HG03571 (cell line): ENCODE measurements around the gene SCAPER.

ENCODE experiments used
- ATAC-seq: cut with Tn5 transposase; IDR thresholded peaks from one replicate; pipeline ENCODE4 v1.9.1; 2021; ENCODE audit not compliant: unreplicated experiment

The SCAPER gene

DNA sequence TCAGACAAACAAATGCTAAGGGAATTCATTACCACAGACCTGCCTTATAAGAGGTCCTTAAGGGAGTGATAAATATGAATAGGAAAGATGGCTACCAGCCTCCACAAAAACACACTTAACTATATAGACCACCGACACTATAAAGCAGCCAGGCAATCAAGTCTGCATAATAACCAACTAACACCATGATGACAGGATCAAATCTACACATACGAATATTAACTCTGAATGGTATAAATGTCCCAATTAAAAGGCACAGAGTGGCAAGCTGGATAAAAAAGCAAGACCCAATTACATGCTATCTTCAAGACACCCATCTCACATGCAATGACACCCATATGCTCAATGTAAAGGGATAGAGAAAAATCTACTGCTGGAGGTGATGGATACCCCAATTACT is 221.1 kb downstream of the SCAPER start:
- no peak for ATAC-seq

DNA sequence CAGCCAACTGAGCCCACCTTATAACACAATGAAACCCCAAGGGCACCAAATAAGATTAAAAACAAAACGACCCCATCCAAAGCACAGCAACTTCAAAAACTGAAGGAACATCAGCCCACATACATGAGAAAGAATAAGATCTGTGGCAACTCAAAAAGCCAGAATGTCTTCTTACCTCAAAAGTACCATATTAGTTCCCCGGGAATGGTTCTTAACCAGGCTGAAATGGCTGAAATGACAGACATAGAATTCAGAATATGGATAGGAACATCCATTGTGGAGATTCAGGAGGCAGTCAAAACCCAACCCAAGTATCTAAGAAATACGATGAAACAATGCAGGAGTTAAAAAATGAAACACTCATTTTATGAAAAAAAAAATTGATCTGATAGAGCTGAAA is 222.3 kb downstream of the SCAPER start:
- no peak for ATAC-seq

DNA sequence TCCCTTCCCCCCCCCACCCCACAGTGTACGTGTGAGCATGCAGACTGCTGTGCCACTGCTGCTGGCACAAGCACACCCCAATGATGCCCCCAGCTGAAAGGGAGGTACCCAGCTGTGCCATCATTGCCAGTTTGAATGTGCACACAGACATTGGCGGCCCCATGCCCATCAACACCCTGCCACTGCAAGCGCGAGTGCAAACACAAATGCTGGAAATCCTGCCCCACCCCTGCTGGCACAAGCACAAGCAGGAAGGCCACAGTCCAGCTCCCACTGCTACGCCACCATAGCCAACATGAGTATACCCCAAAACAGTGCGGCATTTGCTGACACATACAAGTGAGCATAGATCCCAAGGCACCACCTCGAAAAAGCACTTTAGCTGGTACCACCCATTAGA is 222.9 kb downstream of the SCAPER start:
- ATAC-seq = no peak

DNA sequence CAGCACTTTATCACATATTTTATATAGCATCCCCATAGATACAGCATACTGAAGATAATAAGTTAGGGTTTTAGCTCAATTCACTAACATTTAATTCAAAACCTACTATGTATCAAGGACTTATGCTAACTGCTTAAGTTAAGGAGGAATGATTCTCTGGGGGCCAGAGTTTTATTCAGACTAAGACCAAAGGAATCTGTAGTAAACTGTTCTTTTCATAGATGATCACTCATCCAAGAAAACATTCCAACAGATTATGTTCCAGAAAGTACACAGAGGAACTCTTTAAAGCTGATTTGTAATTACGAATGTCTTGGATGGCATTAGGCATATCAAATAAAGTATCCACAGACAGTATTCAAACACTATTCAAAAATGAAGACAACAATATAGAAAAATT is 226.4 kb downstream of the SCAPER start:
- ATAC-seq = no peak

DNA sequence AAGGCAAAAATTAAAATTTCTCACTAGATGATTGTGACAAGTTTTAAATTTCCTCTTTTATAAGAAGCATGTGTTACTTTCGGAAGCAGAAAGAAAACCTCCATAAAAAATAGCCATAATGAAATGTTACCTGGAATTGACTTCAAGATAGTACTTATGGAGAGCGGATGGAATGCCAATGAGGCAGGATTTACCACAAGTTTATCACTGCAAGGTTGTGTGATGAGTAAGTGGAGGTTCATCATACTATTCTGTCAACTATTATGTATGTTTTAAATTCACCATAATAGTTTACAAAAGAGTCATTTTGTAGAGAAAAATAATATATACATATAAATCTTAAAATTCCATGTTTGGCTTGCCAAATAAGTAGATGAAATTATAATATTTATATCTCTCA is 230.3 kb downstream of the SCAPER start:
- no peak for ATAC-seq

DNA sequence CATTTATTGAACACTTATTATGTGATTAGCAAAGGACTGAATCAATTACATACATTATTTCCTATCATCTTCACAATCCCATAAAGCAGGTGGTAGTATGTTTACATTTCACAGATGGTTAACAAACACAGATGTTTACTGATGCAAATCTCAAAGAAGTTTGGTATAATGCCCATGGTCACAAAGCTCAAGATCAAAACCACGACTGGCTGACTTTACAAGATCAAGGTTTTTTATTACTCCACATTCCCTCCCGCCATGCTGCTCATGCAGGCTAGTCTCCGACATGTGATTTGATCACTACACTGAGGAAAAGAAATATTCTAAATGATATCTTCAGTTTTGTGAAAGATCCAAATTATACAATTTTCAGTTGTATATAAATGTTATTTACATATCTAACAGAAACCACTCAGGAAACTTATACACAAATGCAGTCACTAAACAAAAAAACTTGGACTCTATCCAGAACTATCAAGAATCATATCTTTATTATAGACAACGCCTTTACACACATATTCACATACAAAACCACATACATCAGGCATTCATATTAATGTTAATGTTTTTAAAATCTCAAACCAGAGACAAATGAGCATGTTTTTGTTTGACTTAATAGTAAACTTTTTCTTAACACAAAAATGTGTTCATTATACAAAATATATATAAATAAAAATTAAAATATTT is 235.5 kb downstream of the SCAPER start:
- ATAC-seq = no peak

DNA sequence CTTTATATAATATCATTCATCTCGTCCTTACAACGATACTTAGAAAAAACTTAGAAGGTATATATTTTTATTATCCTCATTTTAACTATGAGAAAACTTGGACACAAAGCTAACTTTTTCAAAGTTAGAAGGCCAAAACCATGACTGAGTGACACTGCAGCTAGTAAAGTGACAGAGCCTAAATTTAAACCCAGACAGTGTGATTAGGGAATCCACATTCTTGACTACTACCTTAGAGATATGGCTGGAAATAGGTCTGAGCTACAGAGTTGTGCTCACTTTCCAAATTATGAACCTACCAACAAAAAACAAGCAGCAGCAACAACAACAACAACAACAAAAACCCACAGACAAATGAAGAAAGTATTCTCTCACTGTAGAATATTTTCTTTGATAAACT is 236.2 kb downstream of the SCAPER start:
- no peak for ATAC-seq

DNA sequence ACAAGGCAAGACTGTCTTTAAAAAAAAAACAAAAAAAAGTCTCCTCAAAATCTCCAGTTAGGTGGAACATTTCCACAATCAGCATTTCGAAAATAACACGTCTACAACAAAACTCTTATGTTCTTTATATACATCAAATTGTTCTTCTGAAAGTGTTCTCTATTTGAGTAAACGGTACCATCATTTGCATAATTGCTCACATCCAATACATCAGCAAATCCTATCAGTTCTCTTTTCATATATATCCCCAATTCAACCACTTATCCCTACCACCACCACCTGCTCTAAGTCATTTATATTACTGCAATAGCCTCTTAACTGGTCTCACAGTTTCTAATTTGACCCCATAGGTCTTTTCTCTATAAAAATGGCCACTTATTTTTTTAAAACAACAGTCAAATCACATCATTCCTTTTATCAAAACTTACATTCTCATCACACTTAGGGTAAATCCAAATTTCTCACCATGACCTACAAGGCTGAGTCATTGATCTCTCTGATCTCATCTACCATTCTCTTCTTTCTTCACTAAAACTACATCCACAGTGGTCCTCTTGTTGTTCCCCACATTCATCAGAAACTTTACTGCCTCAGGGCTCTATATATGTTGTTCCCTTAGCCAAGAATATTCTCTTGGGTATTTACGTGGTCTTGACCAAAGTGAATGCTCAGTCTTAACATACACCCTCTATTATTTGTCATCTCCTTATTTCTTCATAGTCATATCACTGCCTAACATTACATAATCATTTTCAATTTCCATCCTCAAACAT is 237.0 kb downstream of the SCAPER start:
- no peak for ATAC-seq

DNA sequence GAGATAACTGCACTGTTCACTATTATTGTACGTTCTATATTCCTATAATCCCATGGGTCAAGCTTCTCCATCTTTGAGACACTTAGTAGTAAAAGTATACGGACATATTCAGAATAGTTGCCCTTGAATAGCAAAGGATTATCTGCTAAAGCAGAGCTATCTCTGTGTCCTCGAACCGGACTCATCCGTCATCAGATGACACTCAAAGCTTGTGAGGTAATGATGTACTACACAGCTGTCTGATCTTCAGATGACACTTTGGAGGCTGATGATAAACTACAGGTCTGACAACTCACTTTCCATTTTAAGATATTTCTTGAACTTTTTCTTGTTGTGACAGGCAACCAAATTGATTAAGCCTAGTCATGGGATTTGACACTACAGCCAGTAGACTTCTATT is 240.2 kb downstream of the SCAPER start:
- no peak for ATAC-seq

DNA sequence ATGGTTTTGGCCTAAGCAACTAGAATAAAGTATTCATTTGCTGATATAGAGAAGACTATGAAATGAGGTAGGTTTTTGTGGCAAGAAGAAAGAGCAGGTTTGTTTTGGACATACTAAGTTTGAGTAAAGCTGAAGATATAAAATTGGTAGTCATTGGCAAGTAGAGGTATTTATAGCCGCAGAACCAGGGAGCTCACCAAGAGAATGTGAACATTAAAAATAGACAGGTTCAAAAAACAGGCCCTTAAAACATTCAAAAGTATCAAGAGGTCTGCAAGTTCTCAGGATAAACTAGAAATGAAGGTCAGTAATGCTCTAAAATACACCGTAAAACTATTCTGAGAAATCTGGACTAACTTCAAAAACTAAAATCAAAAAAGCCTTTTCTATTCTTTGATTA is 240.7 kb downstream of the SCAPER start:
- no peak for ATAC-seq

DNA sequence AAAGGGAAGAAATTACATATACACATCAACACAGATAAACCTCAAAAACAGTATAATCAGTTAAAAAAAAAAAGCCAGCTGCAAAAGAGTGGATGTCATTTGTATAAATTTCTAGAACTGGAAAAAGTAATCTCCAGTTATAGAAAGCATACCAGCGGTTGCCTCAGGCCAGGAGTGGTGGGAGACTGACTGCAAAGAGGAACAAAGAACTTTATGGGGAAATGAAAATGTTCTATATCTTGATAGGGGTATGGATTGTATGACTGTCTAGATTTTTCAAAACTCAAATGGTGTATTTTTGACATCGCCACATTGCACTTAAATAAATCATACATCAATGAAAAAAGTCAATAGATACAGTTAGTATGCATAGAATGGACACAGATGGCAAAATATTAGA is 241.6 kb downstream of the SCAPER start:
- no peak for ATAC-seq

DNA sequence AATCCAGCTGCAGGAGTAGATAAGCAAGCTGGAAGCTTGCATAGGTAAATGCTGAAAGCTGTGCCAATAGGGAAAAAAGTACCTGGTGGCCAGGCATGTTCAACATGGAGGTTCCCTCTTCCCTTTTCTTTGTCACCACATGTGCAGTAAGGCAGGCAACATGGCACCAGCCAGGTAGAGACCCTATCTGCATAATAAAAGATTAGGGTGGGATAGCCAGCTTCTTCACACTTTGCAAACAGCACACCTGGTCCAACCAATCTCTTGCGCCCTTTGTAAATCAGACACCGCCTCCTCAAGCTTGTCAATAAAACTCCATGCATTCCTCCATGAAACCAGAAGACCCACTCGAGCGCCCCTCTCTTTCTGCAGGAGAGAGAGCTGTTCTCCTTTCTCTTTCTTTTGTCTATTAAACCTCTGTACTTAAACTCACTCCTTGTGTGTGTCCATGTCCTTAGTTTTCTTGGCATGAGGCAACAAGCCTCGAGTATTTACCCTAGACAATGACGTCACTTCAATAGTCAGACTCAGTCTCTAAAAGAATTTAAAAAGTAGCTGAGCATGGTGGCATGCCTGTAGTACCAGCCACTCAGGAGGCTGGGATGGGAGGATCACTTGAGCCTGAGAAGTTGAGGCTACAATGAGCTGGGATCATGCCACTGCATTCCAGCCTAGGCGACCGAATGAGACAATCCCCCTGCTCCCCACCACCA is 256.3 kb downstream of the SCAPER start:
- ATAC-seq = no peak

DNA sequence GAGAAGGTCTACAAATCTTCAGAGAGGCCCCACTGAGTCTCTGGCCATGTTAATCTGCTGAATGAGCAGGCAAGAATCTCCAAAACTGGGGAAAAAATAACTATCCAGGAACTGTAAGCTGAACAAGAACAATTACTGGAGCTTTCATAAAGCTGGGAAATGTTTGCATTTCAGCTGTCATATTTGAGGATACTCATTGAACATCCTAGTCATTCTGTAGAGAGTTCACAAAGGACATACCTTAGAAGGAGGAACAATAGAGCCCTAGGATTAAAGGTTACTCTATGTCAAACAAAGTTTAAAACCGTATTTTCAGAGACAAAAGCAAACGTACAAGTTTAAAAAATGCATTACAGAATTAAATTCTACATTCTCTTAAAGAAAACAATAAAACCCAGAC is 257.5 kb downstream of the SCAPER start:
- ATAC-seq = no peak

DNA sequence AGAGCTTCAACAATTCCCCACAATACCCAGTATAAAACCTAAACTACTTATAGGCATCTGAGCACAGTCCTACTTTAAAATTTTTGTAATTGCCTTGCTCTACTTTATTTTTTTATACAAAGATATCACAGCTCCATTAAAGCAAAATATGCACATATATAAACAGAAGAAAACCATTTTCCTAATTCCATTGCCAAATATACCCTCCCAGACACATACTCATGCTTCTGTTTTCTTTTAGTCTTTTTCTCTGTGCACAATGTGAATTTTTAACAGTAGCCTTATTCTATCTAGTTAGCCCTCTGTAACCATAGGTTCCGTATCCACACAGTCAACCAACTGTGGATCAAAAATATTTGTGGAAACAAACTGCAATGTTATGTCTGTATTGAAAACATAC is 260.5 kb downstream of the SCAPER start:
- no peak for ATAC-seq

DNA sequence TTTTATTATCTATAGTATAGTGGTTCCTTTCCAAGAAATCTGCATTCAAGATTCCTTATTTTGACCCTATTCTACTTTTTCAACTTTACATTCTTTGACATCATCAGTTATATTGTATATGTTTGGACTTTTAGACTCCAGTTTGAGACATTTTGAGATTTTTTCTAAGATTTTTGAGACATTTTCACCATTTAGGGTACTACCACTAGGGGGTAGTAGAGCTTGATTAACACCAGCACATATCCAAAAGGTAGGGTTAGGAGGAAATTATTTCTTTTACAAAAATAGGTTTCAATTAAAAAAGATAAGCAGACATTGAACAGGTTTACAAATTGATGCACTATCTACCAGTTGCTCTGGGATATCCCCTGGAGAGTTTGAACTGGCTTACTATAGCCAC is 262.5 kb downstream of the SCAPER start:
- ATAC-seq = no peak

DNA sequence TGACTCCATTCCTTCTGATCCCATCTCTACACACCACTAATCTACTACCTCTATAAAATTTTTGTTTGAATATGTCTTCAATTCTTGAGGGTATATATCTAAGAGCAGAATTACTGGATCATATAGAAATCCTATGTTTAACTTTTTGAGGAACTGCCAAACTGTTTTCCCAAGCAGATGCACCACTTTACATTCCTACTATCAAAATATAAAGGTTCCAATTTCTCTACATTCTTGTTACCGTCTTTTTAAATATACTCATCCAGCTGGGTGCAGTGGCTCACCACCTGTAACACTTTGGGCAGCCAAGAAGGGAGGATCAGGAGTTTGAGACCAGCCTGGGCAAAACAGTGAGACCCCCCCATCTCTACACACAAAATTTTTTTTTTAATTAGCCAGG is 268.0 kb downstream of the SCAPER start:
- no peak for ATAC-seq

DNA sequence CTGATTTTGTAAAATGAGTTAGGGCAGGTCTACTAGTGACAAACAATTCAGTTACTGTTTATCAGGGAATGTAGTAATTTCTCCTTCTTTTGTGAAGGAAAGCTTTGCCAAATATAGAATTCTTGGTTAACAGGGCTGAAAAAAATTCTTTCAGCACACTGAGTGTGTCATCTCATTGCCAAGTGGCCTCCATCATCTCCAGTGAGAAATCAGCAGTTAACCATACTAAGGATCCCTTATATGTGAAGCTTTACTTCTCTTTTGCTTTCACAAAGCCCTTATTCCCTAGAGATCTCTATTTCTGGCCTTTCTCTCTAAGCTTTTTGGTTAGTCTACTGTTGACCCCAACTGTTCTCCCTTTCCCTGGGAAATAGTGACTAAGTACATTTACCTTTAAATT is 269.1 kb downstream of the SCAPER start:
- no peak for ATAC-seq

DNA sequence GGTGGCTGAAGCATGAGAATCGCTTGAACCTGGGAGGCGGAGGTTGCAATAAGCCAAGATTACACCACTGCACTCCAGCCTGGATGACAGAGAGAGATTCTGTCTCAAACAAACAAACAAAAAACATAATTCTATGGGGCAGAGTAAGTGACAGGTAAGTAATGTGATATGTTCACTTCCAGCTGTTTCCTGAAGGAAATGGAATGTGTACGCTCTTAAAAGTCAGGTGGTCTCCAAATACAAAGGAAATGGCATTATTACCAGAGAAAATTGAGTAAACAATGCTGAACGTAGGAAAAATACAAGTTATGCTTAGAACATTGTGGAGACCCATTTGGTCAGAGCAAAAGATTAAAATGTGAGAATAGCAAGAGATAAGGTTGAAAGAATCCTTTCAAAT is 278.5 kb downstream of the SCAPER start:
- no peak for ATAC-seq

DNA sequence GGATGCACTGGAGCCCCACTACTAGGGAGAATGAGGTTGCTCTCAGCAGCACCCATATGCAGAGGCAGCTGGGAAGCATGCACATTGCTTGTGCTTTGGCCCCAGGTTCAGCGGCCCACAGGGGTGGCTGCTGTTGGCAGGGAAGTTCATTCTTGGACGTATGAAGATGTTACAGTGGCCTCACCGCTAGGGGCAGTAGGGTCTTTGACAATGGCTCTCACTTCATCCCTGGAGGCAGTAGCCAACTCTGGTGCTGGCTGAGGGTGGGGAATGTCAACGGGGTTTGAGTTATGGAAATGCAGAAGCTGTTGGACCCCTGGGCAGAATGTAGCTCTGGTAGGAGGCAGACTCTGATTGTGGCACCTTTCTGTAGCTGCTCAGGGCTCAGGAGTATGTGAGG is 279.9 kb downstream of the SCAPER start:
- no peak for ATAC-seq

DNA sequence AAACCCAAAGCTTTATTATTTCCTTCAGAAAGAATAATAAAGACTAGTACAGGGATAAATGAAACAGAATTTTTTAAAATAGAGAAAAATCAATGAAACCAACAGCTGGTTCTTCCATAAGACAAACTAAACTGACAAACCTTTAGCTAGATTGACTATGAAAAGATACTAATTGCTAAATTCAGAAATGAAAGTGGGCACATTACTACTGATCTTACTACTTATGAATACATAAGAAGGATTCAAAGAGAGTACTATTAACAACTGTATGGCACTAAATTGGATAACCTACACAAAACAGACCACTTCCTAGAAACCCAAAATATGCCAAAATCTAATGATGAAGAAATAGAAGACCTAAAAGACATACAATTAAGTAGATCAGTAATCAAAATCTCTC is 290.4 kb downstream of the SCAPER start:
- ATAC-seq = no peak

DNA sequence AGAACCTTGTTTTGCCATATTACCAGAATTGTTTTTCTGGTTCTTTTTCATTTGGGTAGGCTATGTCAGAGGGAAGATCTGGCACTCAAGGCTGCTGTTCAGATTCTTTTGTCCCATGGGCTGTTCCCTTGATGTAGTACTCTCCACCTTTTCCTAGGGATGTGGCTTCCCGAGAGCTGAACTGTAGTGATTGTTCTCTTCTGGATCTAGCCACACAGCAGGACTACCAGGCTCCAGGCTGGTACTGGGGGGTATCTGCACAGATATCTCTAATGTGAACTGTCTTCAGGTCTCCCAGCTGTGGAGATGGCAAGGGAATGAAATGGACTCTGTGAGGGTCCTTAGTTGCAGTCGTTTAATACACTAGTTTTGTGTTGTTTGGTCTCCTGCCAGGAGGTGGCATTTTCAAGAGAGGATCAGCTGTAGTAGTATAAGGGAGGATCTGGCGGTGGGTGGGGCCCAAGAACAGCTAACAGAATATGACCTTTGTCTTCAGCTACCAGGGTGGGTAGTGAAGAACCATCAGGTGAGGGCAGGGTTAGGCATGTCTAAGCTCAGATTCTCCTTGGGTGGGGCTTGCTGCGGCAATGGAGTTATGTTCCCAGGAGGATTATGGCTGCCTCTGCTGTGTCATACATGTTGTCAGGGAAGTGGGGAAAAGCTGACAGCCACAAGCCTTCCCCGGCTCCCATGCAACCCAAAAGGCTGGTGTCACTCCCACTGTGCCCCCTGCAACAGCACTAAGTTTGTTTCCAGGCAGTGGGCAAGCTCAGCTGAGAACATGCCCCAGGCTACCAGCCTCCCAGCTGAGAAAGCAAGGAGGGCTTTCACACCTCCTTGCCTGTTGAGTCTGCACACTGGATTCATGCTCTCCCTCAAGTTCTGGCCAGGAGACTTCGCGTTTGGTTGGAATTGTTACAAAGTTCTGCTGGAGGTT is 316.1 kb downstream of the SCAPER start:
- ATAC-seq = no peak
